NCI-H187 (cell line): Measurements from ENCODE around the gene ZBED6.

Experiments used
- DNase-seq, 2 experiments: peaks; one replicate each; lab custom pipeline; 2025; lab: John Stamatoyannopoulos, UW

Gene ZBED6

DNA sequence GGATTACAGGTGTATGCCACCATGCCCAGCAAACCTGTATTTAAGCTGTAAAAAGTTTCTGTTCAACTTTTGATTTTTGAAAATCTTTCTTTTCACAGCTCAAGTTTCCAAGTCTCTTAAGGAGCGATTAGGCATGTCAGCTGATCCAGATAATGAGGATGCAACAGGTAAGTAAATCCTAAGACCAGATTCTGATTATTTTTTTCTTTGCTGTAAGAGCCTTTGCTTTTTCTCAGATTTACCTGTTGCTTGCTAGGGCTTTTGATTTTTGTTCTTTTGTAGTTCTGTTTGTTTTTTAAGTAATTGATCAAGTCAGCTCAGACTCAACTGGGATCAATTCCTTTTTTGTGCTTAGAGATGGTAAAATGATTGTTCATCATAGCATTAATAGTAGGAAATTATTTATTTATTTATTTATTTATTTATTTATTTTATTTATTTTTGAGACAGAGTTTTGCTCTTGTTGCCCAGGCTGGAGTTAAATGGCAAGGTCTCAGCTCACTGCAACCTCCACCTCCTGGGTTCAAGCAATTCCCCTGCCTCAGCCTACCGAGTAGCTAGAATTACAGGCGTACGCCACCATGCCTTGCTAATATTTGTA, 44.9 kb downstream of the ZBED6 start:
- DNase-seq, result no peak

- no peak for DNase-seq
Observed at GRCh38 chr1:203842559-203842876, 47.1 kb downstream of the ZBED6 start.

DNA sequence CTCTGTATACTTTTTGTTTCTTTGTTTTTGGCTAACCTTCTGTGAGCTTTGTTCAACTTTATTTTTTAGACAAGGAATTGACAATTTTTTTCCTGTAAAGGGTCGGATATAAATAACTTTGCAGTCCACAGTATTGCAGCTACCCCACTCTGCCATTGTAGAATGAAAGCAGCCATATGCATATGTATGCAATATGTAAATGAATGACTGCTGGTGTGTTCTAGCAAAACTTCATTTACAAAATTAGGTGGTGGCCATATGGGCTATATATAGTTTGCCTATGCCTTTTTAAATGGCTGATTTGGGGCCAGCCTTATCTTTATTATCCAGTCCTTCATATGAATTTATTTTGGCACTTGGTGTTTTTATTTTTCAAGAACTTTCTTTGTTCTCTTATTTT, 48.0 kb downstream of the ZBED6 start:
- no peak for DNase-seq
